ENCODE data around the gene SAMSN1. TPM values are rescaled to one million over a fixed set of nuclear protein-coding genes. Genes with fewer than 3 reads are reported as not detected.

Gene SAMSN1
- total and polyA plus RNA-seq, 2 of the 8 experiments (the other 6 are each of a cell fraction or from before 2014, with no cell fraction given) = 0.50 to 3.0 TPM

GRCh38 chr21:14550135-14550534, 4.0 kb upstream of the SAMSN1 start (continued):
- TF ChIP-seq RAD21 (IDR thresholded peaks at IDR 0.05 in 1 of 2, conservative IDR thresholded peaks at IDR 0.05 in 1 of 2; ENCODE audit: low read depth in 2 of 2, low read length in 2 of 2) = no peak
- TF ChIP-seq SRF (IDR thresholded peaks at IDR 0.05; ENCODE audit: low read depth, low read length) = no peak
- TF ChIP-seq SIRT6 (IDR thresholded peaks at IDR 0.05; ENCODE audit: low read length) = no peak

Measured in H1 (cell line).